ENCODE measurements around the gene DPYD.

- TF ChIP-seq CTCF (IDR thresholded peaks at IDR 0.05) (no peak), POLR2A (IDR thresholded peaks at IDR 0.05) (no peak)
Observed at GRCh38 chr1:97128426-97128825, 792.4 kb downstream of the DPYD start.

Measured in tibial nerve (tissue), 3 donors.